ENCODE results near the gene DTNB.
"Not testable (repeated sequence)": the region's sequence is repeated elsewhere in the genome, so short reads cannot be mapped to it uniquely, and the experiment has no call there.

Gene DTNB

DNA sequence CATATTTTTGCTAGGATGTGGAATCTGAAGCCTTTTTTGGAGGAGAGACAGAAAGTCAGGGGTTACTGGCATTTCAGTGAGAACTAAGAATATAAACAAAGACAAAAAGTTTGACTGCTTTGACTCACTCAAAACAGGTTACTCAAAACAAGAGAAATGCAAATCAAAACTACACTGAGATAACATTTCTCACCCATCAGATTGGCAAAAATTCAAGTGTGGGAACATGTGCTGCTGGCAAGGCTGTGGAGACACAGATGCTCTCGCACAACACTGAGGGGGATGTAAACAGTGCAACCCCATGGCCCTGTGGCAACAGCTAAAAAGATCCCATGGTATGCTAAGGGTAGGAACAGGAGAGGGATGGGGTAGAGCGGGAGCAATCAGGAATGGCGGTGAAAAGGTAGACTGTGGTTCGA, 86.6 kb downstream of the DTNB start:
- no peak for DNase-seq

DNA sequence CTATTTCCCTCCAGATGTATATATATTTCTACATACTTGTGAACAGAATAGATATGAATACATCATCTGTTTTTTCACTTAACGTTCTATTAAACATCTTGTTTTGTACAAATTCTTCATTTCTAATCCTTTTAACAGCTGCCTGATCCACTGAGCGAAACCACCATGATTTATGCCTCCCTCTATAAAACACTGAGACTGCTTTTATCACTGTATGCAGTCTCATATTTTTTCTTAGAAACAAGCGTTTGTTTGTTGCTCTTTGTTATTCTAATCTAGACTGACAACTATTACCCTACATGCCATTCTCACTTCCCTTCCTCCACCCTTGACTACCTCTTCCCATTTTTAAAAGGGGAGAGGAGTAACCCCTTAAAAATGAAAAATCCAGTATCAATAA, 88.2 kb downstream of the DTNB start:
- DNase-seq, result no peak

DNA sequence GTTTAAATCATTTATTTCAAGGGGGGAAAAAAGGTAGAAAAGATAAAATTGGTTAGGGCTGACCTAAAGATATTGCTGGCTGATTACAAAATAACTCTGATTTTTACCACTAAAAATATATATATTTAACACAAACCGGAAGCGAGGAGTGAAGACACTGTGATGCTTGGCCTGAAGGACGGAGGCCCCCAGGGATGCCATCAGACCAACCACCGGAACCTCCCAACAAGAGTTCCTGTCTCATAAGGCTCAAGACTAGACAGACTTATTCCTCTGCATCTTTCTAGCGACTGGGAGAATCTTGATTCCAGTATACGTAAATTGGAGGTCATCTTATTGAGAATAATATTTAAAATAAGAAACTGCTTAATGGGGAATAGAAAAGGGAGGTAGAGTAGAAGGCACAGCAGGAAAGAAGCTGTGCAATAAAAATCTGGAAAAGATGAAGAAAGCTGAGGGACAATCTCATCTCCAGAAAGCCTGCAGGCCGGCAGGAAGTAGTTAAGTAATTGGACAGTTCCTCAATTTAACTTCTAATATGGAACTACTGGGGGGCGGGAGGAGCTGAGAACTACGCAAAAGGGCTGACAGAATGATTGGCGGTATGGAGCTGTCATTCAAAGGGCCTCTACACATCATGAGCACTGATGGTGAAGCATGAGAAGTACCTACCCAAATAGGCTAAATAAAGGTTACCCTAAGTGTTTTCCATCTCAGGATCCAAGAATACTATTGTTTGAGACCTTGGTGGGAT, 91.1 kb downstream of the DTNB start:
- no peak for DNase-seq

DNA sequence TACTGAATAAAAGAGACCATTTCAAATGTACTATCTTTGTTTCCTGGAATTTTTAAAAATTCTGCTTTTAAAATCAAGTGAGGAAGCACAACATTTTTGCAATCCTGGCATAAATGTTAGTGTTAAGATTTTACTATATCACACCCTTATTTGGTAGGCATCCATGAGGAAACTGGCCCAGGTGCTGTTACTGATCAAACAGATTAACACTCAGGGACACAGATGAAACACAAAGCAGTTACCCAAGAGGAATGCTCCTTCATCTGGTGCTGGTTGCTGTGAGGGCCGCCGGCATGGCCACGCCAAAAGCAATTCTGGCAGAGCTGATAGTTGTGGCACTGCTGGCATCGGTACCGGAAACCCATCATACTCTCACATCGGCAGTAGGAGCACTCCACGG, 96.8 kb downstream of the DTNB start:
- DNase-seq, result no peak

DNA sequence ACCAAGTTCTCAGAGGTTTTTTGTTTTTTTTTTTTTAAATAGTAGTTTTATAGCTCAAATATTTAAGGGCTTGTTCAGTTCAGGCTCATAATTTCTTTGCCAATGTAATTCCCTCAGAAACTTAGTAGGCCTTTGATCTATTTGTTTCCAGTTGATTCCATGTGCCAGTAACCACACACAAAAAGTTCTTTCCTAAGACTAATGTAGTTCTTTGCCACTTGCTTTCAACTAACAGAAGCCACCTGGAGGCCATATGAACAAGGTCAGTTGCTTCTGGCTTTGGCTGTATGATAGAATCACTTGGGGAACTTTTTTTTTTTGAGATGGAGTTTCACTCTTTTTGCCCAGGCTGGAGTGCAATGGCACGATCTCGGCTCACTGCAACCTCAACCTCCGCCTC, 100.7 kb downstream of the DTNB start:
- no peak for DNase-seq

DNA sequence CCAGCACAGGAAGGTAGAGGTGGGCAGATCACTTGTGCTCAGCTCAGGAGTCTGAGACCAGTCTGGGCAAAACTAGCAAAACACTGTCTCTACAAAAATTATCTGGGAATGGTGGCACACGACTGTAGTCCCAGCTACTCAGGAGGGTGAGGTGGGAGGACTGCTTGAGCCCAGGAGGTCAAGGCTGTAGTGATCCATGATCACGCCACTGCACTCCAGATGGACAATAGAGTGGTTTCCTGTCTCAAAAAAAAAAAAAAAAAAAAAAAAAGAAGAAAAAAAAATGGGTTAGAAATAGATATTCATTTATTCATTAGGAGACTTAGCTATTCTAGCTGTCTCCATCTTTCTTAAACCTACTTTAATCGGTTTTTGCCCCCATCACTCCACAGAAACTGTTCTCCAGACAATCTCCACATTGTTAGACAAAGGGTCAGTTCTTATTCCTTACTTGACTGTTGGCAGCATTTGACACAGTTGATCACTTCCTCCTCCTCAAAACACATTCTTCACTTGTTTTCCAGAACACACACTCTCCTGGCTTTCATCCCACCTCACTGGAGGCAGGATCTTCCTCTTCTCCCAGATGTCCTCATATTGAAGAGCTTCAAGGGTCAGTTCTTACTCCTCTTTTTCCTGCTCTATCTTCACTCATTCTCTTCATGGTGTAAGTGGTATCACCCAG, 103.1 kb downstream of the DTNB start:
- no peak for DNase-seq

DNA sequence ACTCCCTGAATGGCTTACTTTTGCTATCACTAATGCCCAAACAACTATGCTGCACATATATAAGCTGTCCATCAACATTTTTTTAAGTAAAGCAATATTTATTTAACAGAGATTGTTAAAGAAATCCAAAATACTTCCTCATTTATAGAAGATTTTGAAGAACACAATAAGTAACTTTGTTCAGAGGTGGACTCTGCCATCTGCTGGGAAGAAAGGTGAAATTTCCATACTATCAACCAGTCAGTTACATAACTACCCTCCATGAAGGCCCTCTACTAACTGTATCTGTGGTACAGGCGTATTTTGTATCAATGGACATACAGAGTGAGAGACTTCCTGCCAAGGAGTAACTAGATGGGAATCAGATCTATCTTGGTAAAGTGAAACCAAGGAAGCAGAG, 106.0 kb downstream of the DTNB start:
- no peak for DNase-seq

DNA sequence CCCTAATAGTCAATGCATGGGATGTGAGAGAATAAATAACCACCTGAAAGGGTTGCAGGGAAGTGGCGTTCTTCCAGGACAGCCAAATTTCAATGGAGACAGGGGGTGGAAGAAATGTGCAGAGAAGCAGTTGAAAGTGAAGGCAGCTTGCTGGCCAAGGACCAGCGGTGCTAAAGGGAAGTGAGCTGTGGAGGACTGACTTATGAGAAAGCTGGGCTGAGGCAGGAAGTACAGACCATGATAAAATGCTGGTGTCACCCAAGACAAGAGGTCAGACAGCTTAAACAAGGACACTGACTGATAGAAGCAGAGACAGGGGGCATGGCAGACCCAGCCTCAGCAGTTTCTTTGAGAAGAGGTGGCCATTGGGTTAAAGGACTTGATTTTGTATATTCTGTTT, 106.7 kb downstream of the DTNB start:
- no peak for DNase-seq

DNA sequence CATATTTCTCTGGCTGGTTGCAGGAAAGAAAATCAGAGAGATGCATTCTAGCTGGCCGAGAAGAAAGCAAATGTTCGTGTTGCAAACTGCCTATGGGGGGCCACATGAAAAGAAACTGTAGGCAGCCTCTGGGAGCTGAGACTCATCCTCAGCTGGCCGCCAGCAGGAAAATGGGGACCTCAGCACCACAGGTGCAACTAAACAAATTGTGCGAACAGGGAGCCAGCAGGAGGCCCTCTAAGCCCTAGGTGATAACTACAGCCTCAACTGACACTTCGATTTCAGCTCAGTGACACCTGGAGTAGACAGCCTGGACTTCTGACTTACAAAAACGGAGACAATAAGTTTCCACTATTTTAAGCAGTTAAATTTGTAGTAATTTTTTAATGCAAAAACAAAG, 107.3 kb downstream of the DTNB start:
- DNase-seq, result no peak

DNA sequence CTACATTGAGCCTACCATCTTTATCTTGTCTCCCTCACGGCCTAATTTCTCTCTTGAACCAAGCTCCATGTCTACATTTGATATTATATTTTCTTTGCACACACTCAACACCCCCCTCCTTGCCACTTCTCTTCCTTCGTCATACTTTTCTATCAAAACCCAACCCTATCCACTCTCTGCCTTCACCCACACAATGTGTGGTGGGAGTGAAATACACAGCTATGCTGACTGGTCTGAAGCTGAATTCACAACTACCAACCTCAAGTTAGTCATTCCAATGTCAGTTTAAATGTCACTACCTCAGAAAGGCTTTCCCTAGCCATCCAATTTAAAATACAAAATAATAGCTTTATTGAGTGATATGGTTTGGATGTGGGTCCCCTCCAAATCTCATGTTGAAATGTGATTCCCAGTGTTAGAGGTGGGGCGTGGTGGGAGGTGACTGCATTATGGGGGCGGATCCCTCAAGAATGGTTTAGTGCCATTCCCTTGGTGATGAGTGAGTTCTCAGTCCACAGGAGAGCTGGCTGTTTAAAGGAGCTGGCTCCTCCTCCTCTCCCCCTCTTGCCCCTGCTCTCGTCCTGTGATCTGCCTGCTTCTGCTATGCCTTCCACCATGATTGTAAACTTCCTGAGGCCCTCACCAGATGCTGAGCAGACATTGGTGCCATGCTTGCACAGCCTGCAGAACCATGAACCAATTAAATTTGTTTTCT, 112.1 kb downstream of the DTNB start:
- DNase-seq, result no peak

DNA sequence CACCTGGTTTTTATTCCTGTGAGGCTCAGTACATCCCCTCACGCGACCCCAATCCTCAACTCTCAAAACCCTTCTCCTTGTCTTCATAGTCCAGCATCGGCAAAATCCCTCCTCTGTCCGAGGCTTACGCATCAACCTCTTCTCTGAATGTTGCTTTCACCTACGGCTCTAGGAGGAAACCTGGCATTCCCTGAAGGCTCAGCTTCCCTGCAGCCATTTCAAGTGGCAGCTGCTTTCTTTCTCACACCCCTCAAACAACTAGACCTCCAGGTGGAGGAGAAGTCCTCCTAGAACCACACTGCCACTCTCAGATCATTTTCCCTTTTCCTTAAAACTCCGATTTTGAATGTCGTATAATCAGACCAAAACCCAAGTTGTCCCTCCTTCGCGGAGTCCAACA, 114.2 kb downstream of the DTNB start:
- no peak for DNase-seq

DNA sequence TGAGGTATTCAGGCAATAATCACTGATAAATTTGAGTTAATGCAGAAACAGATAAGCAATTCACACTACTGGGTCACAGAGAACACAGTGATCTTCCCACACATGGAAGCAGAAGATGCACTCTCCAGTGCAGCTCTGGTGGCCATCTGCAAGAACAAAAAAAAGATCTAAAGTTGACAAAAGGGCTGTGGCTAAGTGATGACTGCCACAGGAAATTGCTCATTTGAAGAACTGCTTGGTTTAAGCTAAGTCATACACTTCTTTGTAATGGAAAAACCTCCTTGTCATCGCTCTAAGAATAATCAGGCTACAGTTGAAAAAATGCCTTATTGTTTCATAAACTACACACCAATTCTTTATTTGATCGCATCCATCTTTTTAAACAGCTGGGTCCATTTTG, 115.1 kb downstream of the DTNB start:
- DNase-seq, result no peak

DNA sequence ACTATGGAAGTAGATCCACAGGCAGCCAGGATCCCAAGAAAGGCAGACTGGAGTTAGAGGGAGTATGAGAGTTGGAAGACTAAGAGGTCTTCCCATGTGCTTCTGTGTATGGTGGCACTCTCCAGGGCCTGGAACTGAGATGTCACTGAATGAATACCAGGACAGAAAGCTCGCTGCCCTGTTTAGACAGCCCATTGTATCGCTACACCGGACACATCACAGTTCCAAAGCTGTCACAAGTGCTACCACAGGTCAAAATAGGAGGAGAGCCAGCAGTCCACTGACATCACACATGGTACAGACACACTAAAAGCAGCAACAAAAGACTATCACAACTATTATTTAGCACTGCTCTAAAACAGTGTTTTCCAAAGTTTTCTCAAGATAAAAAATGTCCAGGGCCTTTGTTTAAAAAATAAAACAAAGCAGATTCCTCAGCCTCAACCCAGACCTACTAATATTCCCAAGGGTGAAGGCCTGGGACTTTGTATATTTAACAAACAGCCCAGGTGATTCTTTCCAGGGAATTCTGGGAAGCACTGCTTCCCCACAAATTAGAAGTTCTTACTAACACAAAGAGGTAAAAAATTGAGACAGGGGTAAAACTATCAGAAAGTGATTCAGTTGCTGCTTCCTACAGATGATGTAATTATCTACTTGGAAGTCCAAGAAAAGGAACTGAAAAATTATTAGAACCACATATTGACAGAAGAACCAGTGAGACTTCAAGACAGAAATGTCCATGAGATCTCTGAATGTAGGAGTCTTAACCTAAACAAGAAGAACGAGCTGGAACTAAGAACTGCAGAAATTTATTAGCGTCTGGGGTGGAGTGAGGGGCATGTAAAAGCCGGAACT, 116.0 kb downstream of the DTNB start:
- DNase-seq, result no peak

DNA sequence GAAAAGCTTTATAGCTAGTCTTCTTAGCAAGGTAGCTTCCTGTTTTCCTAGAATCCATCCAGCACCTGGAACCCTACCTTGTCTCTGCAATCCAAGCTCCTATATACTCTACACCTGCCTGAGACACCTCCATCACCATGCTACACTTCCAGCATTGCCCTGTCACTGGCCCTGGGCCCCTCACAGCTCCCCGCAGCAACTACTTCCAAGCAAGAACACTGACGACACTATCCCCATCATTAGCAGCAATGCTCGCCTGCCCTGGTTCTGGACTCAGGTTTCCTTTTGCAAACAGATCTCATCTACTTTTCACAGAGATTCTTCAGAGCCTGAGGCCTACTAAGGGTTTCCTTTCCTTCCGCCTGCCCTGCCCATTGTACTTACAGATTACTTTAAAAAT, 121.1 kb downstream of the DTNB start:
- no peak for DNase-seq

DNA sequence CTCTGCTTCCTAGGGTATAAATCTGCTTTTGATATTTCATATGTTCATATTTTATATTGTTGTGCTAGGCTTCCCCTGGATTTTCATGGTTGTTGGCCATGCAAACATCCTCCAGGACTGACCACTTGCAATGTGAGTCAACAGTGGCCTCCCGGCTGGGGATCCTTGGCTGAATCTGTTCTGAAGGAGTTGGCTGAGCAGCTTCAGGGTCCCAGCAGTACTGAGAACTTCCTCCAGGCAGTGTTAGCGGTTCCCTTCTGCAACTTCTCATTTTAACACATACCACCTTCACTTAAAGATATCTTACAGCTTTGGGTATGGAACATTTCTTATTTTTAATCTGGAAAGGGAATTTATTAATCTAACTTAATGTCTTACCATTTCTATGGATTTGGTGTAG, 122.1 kb downstream of the DTNB start:
- DNase-seq, result no peak

DNA sequence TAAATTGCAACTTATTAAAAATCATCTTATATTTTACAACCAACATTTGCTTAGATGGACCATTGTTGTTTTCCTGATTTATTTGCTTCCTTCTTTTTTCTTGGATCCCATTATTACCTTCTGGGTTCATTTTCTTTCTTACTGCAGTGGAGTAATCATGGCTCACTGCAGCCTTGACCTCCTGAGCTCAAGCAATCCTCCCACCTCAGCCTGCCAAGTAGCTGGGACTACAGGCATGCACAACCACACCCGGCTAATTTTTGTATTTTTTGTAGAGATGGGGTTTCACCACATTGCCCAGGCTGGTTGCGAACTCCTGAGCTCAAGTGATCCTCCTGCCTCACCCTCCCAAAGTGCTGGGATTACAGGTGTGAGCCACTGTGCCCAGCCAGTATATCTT, 123.8 kb downstream of the DTNB start:
- not testable (repeated sequence) for DNase-seq

DNA sequence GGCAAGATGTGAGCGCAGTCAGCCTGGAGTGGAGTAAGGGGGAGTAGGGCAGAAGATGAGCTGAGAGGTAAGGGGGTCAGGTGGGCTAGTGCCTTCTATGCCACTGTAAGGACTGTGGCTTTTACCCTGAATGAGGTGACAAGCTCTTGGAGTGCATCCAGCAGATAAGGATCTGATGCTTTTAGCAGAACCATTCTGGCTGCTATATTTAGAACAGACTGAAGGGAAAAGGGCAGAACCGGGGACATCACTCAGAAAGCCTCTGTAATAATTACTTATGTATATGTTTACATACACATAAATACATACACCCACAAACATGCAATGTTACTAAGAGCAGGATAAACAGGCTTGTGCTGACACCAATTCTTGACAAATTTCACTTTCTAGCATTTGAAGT, 124.8 kb downstream of the DTNB start:
- no peak for DNase-seq

DNA sequence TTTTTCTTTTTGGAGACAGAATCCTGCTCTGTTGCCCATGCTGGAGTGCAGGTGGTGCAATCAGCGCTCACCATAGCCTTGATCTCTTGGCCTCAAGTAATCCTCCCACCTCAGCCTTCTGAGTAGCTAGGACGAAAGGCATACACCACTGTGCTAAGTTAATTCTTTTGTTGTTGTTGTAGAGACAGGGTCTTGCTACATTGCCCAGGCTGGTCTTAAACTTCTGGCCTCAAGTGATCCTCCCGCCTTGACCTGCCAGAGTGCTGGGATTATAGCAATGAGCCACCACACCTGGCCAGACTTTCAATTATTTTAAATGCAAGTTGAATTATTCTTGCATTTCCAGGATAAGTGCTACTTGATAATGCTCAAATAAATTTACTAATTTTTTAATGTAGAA, 126.5 kb downstream of the DTNB start:
- DNase-seq, result no peak

DNA sequence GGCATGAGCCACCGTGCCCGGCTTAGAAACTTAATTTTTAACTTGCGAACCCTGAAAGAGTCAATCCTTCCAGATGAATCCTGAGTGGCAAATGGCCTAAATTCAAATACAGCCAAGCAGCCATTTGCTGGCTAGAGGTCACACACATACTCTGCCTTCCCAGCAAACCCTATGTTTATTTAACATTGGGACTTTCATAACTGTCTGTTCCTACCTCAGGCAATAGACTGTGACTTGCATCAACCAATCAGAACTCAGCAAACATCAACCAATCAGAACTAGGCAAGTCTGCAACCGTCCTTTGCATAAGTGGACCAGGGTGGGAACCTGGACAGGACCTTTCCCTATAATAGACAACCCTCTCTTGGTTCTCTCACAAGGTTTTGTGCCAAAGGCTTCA, 127.5 kb downstream of the DTNB start:
- DNase-seq, result no peak

DNA sequence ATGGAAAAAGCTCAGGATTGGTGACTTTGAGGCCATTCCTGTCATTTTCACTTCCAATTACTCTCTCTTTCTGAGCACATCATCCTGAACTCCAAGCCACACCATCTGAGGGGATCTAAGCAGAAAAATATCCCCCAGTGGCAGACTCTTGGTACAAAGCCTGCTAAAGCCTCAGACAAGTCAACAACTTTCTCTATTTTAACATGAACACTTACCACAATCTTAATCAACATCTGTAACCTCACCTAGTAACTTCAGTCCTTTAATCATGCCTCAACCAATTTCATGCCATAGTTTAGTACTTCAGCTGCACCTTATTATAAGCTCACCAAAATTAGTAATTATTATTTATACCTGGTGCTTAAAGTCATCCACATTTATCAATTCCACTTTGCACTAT, 128.9 kb downstream of the DTNB start:
- no peak for DNase-seq

DNA sequence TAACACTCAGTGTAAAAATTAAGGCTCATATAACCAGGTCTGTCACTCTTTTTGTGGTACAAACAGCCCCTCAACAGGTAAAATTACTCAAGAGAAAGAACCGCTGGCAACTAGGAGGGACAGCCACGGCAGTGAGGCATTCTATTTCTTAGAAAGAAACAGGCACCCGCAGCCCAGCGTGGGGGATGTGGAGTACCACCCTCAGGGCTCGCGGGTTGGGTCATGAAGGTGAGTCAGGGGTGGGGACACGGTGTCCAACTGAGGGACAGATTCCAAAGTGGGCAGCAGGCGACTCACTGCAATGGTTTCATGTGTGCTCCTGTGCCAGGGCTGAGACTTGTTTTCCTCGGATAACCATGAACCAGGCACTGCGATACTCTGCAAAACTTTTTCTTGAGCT, 129.4 kb downstream of the DTNB start:
- DNase-seq, result no peak

DNA sequence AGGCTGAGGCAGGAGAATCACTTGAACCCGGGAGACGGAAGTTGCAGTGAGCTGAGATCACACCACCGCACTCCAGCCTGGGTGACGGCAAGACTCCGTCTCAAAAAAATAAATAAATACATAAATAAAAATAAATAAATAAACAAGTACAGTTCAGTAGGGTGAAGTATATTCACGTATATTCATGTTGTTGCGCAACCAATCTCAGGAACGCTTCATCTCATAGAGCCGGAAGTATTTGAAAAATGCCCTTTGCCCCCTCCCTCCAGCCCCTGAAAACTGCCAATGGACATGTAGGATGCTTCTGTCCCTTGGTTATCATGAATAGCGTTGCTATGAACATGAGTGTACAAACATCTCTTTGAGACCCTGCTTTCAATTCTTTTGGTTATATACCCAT, 132.0 kb downstream of the DTNB start:
- no peak for DNase-seq

DNA sequence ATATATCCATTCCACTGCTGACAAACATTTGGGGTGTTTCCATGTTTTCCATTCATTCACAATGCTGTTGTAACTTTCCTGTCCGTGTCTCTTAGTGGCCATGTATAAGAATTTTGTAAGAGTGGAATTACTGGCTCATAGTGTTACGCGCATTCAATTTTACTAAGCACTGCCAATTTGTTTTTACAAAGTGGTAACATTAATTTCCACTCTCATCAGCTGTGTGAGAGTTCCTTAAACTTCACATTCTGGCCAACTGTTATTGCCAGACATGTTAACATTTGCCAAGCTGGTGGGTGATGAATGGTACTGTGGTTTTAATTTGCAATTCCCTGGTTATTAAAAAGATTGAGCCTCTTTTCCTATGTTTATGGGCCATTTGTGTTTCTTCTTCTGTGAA, 134.2 kb downstream of the DTNB start:
- no peak for DNase-seq
